Activated CD4-positive, CD25-positive, alpha-beta regulatory T cell (primary cell): ENCODE data around the gene AP4B1.

Source experiments
- DNase-seq, 4 experiments: peaks; one replicate each; lab custom pipeline; 2025; lab: John Stamatoyannopoulos, UW

AP4B1 gene

GRCh38 chr1:113930499-113931161, 26.0 kb upstream of the AP4B1 start:
- peak in 2 of 4 experiments; percentile 3 to 6 for DNase-seq

- peak; percentile 28 to 53 (median 40) for DNase-seq
Measured at GRCh38 chr1:113929750-113930498, 25.3 kb upstream of the AP4B1 start.

DNA sequence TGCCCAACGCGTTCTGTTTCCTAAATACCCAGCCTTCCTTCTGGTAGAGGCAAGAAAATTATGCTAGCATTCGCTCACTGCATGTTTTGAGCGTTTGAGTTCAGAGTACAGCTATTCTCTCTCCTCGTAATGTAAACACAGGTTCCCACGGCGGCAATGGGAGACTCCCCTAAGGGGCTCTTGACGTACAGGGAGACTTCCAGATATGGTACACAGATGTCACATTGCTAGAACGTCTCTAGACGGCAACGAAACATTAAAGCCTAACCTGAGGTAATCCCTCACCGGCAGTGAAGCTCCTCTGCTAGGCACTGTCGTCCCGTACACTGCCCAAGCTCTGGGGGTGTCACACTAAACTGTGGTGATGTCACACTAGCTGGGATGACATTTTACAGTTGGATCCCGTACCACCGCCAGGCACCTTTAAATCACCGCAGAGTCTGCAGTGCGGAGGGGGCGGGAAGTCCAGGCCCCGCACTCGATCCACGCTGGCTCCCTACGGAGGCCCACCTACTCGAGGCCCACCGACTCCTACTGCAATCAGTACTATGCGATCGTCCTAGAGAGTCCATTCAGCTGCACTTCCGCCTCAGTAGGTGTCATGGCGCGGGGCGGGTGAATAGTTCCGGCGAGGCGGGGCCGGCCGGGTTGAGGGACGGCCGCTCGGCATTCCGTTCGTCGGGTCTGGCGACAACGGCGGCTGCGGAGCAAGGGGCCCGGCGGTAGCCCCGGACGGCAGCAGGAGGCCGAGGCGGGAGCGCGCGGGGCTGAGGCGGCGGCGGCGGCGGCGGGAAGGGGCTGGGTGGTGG, 24.5 kb upstream of the AP4B1 start, which contains the start of gene HIPK1:
Gene HIPK1 (plus strand): TSS at position 384 of the 809 bp plus-strand sequence.
- DNase-seq: peak; percentile 82 to 89 (median 86)

DNA sequence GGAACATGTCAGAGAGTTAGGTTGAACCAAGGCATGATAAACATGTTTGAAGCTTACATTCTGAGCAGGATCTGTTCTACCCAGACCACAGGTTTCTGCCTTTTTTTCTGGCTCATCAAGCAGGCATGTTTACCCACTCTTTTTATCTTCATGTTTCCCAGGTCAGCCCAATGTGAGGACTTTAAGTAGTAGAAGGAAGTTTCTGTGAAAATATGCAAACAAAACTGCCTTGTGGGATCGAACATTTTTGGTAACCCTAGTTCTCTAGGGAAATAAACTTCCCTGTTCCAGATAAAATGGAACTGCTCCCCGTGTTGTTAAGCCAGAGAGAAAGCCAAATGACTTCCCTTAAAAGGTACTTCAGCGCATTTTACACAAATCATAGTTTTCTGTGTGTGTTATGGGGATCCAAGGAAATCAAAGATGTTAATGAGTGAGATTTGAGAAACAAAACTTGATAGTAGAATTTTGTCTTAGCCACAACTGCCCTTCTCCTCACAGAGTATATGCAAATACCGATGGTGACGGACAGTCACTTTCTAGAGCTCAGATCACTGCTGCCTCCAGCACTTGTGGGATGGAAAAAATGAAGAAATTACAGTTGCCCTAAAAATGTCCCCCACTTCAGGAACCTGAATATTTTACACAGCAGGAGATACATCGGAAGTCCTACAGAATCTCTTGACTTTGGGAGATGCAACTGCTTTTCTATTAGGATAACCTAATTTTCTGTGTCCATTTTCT, 23.8 kb upstream of the AP4B1 start:
- no peak for DNase-seq

DNA sequence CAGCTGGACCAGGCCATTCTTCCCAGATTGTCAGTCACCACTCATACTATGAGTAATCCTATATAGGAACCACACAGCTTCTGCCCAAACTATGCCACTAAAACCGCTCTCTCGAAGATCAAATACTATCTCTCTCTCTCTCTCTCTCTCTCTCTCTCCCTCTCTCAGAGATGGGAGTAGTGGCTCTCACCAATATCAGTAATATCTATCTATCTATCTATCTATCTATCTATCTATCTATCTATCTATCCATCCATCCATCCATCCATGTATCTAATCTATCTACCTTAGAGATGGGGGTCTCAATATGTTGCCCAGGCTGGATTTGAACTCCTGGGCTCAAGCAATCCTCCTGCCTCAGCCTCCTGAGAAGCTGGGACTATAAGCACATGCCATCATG, 19.9 kb upstream of the AP4B1 start:
- DNase-seq: no peak

DNA sequence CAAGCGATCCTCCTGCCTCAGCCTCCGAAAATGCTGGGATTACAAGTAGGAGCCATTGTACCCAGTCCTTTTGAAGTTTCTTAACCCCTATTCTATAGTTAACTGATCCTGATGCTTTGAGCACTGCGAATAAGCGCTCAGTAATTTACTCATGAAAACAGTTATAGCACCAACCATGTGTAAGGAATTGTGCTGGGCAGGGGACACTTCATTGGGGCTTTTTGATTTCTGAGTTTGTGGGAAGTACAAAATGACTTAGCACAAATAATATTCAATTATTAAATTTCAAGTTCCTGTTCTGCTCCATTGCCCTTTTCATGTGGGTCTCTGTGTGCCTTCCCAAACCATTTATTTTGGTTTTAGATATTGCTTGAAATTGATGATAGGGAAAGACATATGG, 18.4 kb upstream of the AP4B1 start:
- DNase-seq: no peak

DNA sequence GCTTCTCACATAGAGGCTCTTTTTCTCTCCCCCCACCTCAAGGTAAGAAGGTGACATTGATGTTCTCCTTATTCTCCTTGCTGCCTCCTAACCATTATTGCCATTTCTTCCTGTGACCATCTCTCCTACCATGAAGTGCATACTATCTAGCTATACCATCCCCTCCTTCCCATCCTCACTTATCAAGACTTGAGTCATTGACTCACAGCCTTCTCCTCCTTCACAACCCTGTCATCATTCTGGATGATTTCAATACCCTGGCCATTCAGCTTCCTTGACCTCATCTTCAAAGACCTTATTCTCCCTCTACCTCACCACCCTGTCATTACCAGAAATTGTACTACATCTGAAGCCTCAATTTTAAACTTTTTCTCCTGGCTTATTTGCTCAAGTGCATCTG, 13.6 kb upstream of the AP4B1 start:
- no peak for DNase-seq

GRCh38 chr1:113917400-113918082, 12.9 kb upstream of the AP4B1 start:
- DNase-seq: no peak

DNA sequence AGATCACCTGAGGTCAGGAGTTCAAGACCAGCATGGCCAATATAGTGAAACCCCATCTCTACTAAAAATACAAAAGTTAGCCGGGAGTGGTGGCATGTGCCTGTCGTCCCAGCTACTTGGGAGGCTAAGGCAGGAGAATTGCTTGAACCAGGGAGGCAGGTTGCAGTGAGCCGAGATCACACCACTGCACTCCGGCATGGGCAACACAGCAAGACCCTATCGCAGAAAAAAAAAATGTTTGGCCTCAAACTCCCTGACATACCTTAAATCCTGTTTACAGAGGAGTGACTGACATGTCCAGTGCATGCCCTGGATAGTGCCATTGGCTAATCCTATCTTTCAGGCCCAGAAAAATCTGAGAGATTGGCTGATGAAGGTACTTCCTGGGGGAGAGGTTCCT, 12.4 kb upstream of the AP4B1 start:
- no peak for DNase-seq

DNA sequence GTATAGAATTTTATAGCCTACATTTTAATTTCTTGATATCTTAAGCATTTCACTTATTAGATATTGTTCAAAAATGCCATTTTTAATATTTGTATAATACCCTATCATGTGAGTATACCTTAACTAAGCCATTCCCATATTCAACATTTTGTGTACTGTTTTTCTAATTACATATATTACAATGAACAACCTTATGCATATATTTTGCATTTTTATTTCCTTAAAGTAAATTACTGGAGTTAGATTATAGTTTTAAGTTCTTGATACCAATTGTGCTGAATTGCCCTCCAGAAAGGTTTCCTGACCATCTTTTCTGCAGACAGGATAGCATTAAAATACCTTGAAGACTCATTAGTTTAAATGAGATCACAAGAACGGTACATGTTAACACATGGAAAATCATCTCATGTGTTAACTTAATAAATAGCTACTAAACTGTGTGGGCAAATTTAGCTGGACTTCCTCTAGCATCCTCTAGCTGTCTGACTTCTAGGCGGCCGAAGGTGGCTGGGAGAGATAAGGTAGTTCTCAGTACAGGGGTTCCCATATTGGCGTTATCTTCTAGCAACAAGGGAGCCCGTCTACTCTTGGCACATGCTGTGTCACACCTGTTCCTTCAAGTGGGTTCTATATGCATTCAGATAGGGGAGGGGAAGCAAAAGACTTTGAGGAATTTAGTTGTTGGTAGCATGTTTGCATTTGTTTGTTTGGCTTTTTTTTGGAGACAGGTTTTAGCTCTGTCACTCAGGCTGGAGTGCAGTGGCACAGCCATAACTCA, 9.5 kb upstream of the AP4B1 start:
- no peak for DNase-seq

- no peak for DNase-seq
Measured at GRCh38 chr1:113913312-113913668, 8.7 kb upstream of the AP4B1 start.

GRCh38 chr1:113912594-113913311, 8.2 kb upstream of the AP4B1 start:
- no peak for DNase-seq

GRCh38 chr1:113905435-113905861, 849 bp upstream of the AP4B1 start:
- DNase-seq: no peak

GRCh38 chr1:113904293-113904673, 316 bp downstream of the AP4B1 start:
- peak in 3 of 4 experiments; percentile 24 to 52 (median 26) for DNase-seq

DNA sequence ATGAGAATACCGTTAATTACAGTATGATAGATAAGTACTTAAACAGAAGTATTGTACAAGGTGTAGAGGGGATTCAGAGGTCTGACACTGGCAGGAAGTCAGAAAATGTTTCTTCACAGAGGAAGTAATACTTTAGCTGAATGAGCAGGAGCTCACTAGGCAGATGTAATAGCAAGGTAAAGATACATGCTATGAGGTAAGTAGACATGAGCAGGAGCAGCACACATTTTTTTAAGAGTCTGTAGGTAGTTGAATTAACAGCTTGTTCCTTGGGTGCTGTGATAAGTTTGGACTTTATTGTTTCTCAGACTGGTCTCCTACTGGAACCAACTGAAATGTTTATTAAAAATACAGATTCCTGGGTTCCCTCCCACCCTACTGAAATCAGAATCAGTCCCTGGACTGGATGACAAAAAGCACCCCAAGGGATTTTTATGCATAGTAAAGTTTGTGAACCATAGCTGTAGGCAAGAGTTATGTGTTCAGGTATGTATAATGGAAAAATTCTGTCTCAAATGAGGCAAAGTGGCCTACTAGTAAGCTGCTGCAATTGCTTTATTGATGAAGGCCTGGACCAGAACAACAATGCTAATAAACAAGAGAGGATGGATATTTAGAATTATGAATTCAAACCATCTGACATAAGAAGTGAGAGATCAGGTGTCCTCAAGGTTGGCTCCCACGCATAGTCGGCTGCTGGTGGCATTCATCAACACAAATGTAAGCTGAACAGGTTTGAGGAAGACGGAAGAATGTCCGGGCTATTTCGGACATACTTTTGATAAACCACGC, 902 bp downstream of the AP4B1 start:
- DNase-seq: no peak

- no peak for DNase-seq
Measured at GRCh38 chr1:113901191-113901590, 3.4 kb downstream of the AP4B1 start.

DNA sequence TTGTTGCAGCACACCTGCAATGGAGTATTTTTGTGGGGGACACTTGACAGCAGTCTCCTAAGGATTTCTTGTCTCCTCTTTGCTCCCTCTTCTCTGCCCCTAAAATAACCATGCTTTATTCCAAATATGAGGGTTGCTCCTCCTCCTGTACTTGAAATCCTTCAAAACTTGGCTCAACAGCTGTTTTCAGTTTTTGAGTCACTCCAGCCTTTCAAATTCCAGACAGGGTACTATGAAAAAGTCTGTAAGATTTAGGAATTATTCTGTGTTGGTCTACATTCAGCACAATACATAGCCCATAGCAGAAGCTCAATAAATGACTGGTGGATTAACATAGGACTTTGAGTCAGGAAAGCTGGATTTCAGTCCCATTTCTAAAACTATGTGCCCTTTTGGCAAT, 5.5 kb downstream of the AP4B1 start:
- no peak for DNase-seq

GRCh38 chr1:113898241-113898814, 6.3 kb downstream of the AP4B1 start:
- DNase-seq: no peak

- no peak for DNase-seq
Measured at GRCh38 chr1:113895961-113896360, 8.6 kb downstream of the AP4B1 start.
